NCI-H2196 treated with DMSO at 0.1 percent for 48 hours (cell line): ENCODE data around the gene STX12.
"Not testable (repeated sequence)": the region's sequence is repeated elsewhere in the genome, so short reads cannot be mapped to it uniquely, and the experiment has no call there.

Experiments
- DNase-seq: peaks from one replicate; lab custom pipeline; 2025; ENCODE audit not compliant: unreplicated experiment; lab: John Stamatoyannopoulos, UW

The STX12 gene

GRCh38 chr1:27865821-27866220, 92.8 kb downstream of the STX12 start:
- DNase-seq = no peak

GRCh38 chr1:27868556-27868931, 95.5 kb downstream of the STX12 start:
- no peak for DNase-seq

- no peak for DNase-seq
Observed at GRCh38 chr1:27868932-27869718, 96.1 kb downstream of the STX12 start.

GRCh38 chr1:27869719-27870085, 96.7 kb downstream of the STX12 start:
- no peak for DNase-seq

- not testable (repeated sequence) for DNase-seq
Observed at GRCh38 chr1:27871076-27871475, 98.1 kb downstream of the STX12 start.

- DNase-seq = no peak
Observed at GRCh38 chr1:27872059-27872801, 99.2 kb downstream of the STX12 start, which contains the start of gene THEMIS2. Gene THEMIS2, plus strand, starts transcription at chr1:27872544. Its CDS starts 28 bp downstream, at chr1:27872572.

- no peak for DNase-seq
Observed at GRCh38 chr1:27872802-27873551, 100.0 kb downstream of the STX12 start.

GRCh38 chr1:27873671-27874384, 100.8 kb downstream of the STX12 start:
- DNase-seq = no peak
